HL-60 (cell line): ENCODE results near the gene PTPRN2.

Source experiments
- CTCF ChIP-seq: IDR thresholded peaks from one replicate; pipeline ENCODE4 v1.5.1; 2011; ENCODE audit warnings: low read length, control low read depth, inconsistent platforms; ENCODE audit not compliant: insufficient read depth
- GABPA ChIP-seq: IDR thresholded peaks from 2 replicates; pipeline ENCODE4 v1.6.1; 2012; ENCODE audit warnings: low read depth
- POLR2AphosphoS5 ChIP-seq: IDR thresholded peaks from 2 replicates; pipeline ENCODE4 v1.6.1; 2012; ENCODE audit warnings: low read depth
- REST ChIP-seq: IDR thresholded peaks from 2 replicates; pipeline ENCODE4 v1.6.1; 2012; ENCODE audit warnings: low read depth; ENCODE audit not compliant: insufficient replicate concordance

- TF ChIP-seq CTCF: no peak
- TF ChIP-seq POLR2AphosphoS5: no peak
- TF ChIP-seq REST: no peak
- TF ChIP-seq GABPA: no peak
Observed at GRCh38 chr7:158502068-158502750, 85.4 kb downstream of the PTPRN2 start.
